ENCODE data around the gene MRI1.
A peak's percentile ranks its signal among the peaks of the same experiment; 100 is the strongest.
"Not testable (repeated sequence)": the region's sequence is repeated elsewhere in the genome, so short reads cannot be mapped to it uniquely, and the experiment has no call there.

The MRI1 gene

GRCh38 chr19:13764101-13764807 lies at the start of gene MRI1:
Gene MRI1, plus strand, starts transcription at chr19:13764522. Its CDS starts 67 bp downstream, at chr19:13764589.
- DNase-seq (ENCODE audit: low read depth): peak; percentile 47

- no peak for DNase-seq (ENCODE audit: low read depth)
Measured at GRCh38 chr19:13717194-13717643, 47.1 kb upstream of the MRI1 start.

- DNase-seq (ENCODE audit: low read depth): no peak
Measured at GRCh38 chr19:13718733-13719132, 45.6 kb upstream of the MRI1 start.

GRCh38 chr19:13722146-13722545 lies 42.2 kb upstream of the MRI1 start:
- no peak for DNase-seq (ENCODE audit: low read depth)

GRCh38 chr19:13723206-13723605 lies 41.1 kb upstream of the MRI1 start:
- no peak for DNase-seq (ENCODE audit: low read depth)

DNA sequence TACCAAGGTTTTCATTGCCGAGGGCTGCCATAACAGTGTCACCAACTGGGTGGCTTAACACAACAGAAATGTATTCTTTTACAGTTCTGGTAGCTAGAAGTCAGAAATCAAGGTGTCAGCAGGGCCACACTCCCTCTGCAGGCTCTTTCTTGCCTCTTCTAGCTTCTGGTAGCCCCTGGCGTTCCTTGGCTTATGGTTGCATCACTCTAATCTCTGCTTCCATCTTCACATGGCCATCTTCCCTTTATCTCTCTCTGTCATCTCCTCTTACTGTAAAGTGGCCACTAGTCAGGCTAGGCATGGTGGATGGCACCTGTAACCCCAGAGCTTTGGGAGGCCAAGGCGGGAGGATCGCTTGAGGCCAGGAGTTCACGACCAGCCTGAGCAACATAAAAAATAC lies 38.0 kb upstream of the MRI1 start:
- DNase-seq (ENCODE audit: low read depth): no peak

- DNase-seq (ENCODE audit: low read depth): no peak
Measured at GRCh38 chr19:13727798-13728197, 36.5 kb upstream of the MRI1 start.

GRCh38 chr19:13729859-13730258 lies 34.5 kb upstream of the MRI1 start:
- DNase-seq (ENCODE audit: low read depth): no peak

GRCh38 chr19:13731147-13731964 lies 33.0 kb upstream of the MRI1 start:
- peak; percentile 87 for DNase-seq (ENCODE audit: low read depth)

DNA sequence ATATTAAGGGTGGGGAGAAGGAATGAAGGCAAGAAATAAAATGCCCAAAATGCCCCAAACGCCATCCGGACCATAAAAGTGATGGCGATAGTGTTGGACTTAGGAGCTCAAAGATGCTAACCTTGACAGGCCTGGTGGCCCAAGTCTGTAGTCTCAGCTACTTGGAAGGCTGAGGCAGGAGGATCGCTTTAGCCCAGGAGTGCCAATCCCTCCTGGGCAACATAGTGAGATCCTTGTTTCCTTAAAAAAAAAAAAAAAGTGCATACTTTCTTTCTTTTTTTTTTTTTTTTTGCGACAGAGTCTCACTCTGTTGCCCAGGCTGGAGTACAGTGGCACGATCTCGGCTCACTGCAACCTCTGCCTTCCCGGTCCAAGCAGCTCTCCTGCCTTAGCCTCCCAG lies 32.0 kb upstream of the MRI1 start:
- DNase-seq (ENCODE audit: low read depth): no peak

DNA sequence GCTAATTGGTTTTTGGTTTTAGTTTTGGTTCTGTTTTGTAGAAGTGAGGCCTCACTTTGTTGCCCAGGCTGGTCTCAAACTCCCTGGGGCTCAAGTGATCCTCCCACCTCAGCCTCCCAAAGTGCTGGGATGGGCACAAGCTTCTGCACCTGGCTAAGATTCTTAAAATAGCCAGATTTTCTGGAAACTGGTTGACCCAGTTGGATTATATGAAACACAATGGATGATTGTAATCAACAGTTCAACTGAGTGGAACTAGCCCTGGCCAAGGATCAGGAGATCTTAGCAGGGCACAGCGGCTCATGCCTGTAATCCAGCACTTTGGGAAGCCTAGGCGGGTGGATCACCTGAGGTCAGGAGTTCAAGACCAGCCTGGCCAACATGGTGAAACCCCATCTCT lies 29.6 kb upstream of the MRI1 start:
- no peak for DNase-seq (ENCODE audit: low read depth)

DNA sequence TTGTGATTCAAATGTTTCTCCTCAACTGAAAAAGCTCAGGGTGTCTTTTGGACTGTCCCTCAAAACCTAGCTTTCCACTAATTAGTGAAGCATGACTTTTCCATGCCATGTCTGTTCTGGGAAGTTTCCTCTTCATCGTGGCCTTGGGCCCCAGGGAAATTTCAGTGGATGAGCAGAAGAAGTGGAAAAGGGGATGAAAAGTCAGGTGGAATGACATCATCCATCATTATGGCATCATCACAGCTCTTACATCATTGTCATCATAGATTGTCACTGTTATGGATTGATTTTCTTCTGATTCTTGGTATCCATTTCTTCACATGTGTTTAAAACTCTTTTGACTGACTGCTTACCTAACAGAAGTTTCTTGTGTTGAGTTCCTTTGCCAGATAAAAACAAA lies 26.2 kb upstream of the MRI1 start:
- DNase-seq (ENCODE audit: low read depth): no peak

DNA sequence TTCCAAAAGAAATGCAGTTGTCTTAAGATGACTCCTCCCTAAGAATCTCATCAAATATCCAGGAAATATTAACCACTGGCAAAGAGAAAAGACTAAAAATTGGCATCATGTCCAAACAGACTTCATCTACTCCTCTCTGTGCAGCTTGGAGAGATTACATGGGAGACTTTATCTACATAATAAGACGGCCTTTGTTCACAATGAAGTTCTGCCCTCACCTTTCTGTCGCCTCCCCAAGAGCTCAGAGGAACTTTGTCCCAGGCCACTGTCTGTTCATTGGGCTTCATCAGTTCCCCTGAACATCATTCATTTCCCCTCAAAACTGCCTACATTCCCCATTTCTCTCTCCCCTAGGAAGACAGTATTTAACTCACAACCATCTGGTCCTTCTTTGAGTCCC lies 22.4 kb upstream of the MRI1 start:
- DNase-seq (ENCODE audit: low read depth): no peak

DNA sequence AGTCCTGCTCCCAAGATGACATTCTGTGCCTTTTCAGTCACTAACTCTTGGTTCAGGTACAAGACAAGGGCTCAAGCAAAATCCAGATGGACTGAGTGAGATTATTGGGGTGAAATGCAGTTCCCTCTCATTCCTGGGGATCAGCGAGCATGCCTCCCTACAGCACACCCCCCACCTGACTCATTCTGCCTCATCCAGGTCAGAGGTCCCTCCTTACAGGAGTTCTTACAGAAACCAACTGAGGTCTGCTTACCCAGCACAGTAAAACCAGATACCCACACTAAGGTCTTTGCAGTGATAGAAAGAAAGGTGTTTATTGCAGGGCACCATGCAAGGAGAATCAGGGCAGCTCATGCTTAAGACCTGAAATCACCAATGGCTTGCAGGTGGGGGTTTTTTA lies 21.6 kb upstream of the MRI1 start:
- DNase-seq (ENCODE audit: low read depth): no peak

- no peak for DNase-seq (ENCODE audit: low read depth)
Measured at GRCh38 chr19:13744174-13744573, 20.1 kb upstream of the MRI1 start.

DNA sequence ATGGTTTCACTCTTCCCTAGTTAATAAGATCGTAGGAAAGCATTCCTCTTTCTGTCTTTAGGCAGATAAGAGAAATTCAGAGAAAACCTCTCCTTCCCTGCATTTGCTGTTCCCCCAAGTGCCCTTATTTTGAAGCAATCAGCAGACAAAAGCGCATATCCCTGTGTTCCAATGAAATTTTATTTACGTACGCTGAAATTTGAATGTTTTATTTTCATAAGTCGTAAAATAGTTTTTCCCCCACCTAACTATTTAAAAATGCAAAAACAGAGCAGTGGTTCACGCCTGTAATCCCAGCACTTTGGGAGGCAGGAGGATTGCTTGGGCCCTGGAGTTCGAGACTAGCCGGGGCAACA lies 17.2 kb upstream of the MRI1 start:
- DNase-seq (ENCODE audit: low read depth): no peak

- DNase-seq (ENCODE audit: low read depth): no peak
Measured at GRCh38 chr19:13748169-13748828, 16.0 kb upstream of the MRI1 start.

DNA sequence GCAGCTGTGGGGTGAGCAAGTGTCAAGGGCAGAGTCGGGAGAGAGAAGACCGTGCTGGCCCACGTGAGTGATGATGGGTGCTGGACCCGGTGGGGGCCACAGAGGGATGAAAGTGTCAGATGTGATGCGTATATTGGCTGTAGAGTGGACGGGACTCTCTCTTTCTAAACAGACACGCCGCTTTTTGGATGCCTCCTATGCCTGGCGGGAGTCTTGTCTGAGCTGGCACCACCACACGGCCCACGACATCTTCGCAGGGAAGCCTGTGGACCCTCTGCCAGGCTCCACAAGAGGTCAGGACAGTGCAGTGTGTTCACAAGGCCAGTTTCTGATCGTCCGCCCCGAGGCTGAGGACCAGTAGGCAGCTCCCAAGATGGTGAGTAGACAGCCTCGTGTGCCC lies 12.9 kb upstream of the MRI1 start:
- DNase-seq (ENCODE audit: low read depth): no peak

DNA sequence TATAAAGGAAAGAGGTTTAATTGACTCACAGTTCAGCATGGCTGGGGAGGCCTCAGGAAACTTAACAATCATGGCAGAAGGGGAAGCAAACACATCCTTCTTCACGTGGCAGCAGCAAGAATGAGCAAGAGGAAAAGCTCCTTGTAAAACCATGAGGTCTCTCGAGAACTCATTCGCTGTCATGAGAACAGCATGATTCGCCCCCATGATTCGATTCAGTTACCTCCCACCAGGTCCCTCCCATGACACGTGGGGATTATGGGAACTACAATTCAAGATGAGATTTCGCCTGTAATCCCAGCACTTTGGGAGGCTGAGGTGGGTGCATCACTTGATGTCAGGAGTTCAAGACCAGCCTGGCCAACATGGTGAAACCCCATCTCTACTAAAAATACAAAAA lies 10.7 kb upstream of the MRI1 start:
- not testable (repeated sequence) for DNase-seq (ENCODE audit: low read depth)

- DNase-seq (ENCODE audit: low read depth): no peak
Measured at GRCh38 chr19:13756210-13756609, 8.1 kb upstream of the MRI1 start.

GRCh38 chr19:13757805-13758772 lies 6.2 kb upstream of the MRI1 start:
- DNase-seq (ENCODE audit: low read depth): no peak

DNA sequence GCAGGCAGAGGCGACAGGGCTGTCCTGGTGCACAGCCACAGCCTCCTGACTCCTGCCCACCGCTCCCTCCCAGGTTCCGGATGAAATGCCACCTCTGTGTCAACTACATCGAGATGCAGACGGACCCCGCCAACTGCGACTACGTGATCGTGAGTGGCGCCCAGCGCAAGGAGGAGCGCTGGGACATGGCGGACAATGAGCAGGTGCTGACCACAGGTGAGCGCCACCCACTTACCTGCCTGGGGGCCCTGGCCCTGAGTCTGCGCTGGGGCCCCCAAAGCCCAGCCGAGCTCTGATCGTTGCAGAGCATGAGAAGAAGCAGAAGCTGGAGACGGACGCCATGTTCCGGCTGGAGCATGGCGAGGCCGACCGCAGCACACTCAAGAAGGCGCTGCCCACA lies 5.5 kb upstream of the MRI1 start:
- no peak for DNase-seq (ENCODE audit: low read depth)
